Activated CD8-positive, alpha-beta memory T cell treated with anti-CD3 and anti-CD28 coated beads, Interleukin-2, amount 10 ng/mL, durations not matched to agents 7 days and 5 days (primary cell): ENCODE results near the gene CD2. TPM values are rescaled to one million over a fixed set of nuclear protein-coding genes. Genes with fewer than 3 reads are reported as not detected.

Source experiments
- ATAC-seq: fragments of 150-1000 bp; cut with Tn5 transposase; one replicate; pipeline ENCODE4 v1.10.0; 2021; ENCODE audit warnings: moderate library complexity
- CTCF ChIA-PET: fragments of 350-600 bp; sonication (Branson Sonifier 250); formaldehyde crosslinking; loops from one replicate; lab custom pipeline; 2021; ENCODE audit warnings: antibody characterized with exemption; lab: Charles Lee
- DNase-seq: peaks from one replicate; pipeline ENCODE4 v3.0.0-alpha.2; 2020
- H3K27ac Mint-ChIP-seq: one replicate; pipeline ENCODE4 v1.8.0; 2021; ENCODE audit warnings: mild to moderate bottlenecking, mixed read lengths
- H3K27me3 Mint-ChIP-seq: one replicate; pipeline ENCODE4 v1.8.0; 2021; ENCODE audit warnings: mixed read lengths
- H3K36me3 Mint-ChIP-seq: one replicate; pipeline ENCODE4 v1.8.0; 2021; ENCODE audit warnings: mild to moderate bottlenecking, mixed read lengths
- H3K4me1 Mint-ChIP-seq: one replicate; pipeline ENCODE4 v1.8.0; 2021; ENCODE audit warnings: mixed read lengths
- H3K4me3 Mint-ChIP-seq: one replicate; pipeline ENCODE4 v1.8.0; 2021; ENCODE audit warnings: mild to moderate bottlenecking, moderate library complexity, mixed read lengths
- H3K9me3 Mint-ChIP-seq: one replicate; pipeline ENCODE4 v1.8.0; 2022; ENCODE audit warnings: low read depth, mixed read lengths
- total RNA-seq, 2 experiments: library from RNA; stranded (reverse); gene quantifications; one replicate each; pipeline ENCODE4 v1.2.3, GENCODE V29; 2021

The CD2 gene
- total RNA-seq, 2 experiments from 2014 or later: 278 to 444 TPM

GRCh38 chr1:116764906-116765862 is 11.0 kb downstream of the CD2 start:
- H3K27ac Mint-ChIP-seq: peak overlapping the region; percentile 97
- H3K36me3 Mint-ChIP-seq: peaks cover 93% of the 10 kb centered on the region
- CTCF ChIA-PET: interaction anchor here (0.6 to 24.8 kb wide), 12 partner anchors 10 to 739 kb away, joined by 3 to 317 read pairs (median 10); partner anchors contain the start of genes CD2 and TTF2
- ATAC-seq (no peak), DNase-seq (peak; percentile 49)
- peaks cover 98% of the 10 kb centered on the region for H3K4me1 Mint-ChIP-seq
- H3K4me3 Mint-ChIP-seq: peak overlapping the region; percentile 65
- no peaks in the 10 kb centered on the region for H3K9me3 Mint-ChIP-seq
- H3K27me3 Mint-ChIP-seq: no peaks in the 10 kb centered on the region

GRCh38 chr1:116765962-116766361 is 11.7 kb downstream of the CD2 start:
- no peak for ATAC-seq
- H3K9me3 Mint-ChIP-seq: no peaks in the 10 kb centered on the region
- H3K36me3 Mint-ChIP-seq: peaks cover 85% of the 10 kb centered on the region
- H3K27ac Mint-ChIP-seq: peak overlapping the region; percentile 97
- H3K4me3 Mint-ChIP-seq: peak overlapping the region; percentile 65
- H3K27me3 Mint-ChIP-seq: no peaks in the 10 kb centered on the region
- DNase-seq: no peak
- CTCF ChIA-PET: interaction anchor here (0.6 to 24.8 kb wide), 6 partner anchors 11 to 738 kb away, joined by 3 to 317 read pairs (median 98); partner anchors contain the start of gene CD2
- peaks cover 96% of the 10 kb centered on the region for H3K4me1 Mint-ChIP-seq

- peak; percentile 77 for DNase-seq
Measured at GRCh38 chr1:116766616-116767469, 12.6 kb downstream of the CD2 start.

GRCh38 chr1:116767782-116768382 is 13.7 kb downstream of the CD2 start:
- H3K27me3 Mint-ChIP-seq: no peaks in the 10 kb centered on the region
- peak overlapping the region; percentile 97 for H3K27ac Mint-ChIP-seq
- peaks cover 96% of the 10 kb centered on the region for H3K4me1 Mint-ChIP-seq
- CTCF ChIA-PET: interaction anchor here (1.0 to 24.8 kb wide), 7 partner anchors 9 to 48 kb away, joined by 3 to 317 read pairs (median 51); partner anchors contain the start of gene CD2
- no peak for DNase-seq
- no peak for ATAC-seq
- peaks cover 69% of the 10 kb centered on the region for H3K36me3 Mint-ChIP-seq
- H3K4me3 Mint-ChIP-seq: peak overlapping the region; percentile 65
- no peaks in the 10 kb centered on the region for H3K9me3 Mint-ChIP-seq

More at GRCh38 chr1:116766616-116767469, 12.6 kb downstream of the CD2 start:
- H3K4me3 Mint-ChIP-seq: peak overlapping the region; percentile 65
- no peaks in the 10 kb centered on the region for H3K27me3 Mint-ChIP-seq
- peaks cover 76% of the 10 kb centered on the region for H3K36me3 Mint-ChIP-seq
- CTCF ChIA-PET: interaction anchor here (1.0 to 24.8 kb wide), 7 partner anchors 8 to 49 kb away, joined by 3 to 317 read pairs (median 47); partner anchors contain the start of gene CD2
- H3K4me1 Mint-ChIP-seq: peaks cover 96% of the 10 kb centered on the region
- H3K9me3 Mint-ChIP-seq: no peaks in the 10 kb centered on the region
- H3K27ac Mint-ChIP-seq: peak overlapping the region; percentile 97
- peak; percentile 17 for ATAC-seq

GRCh38 chr1:116768416-116769103 is 14.3 kb downstream of the CD2 start:
- DNase-seq (no peak), ATAC-seq (no peak)
- peaks cover 95% of the 10 kb centered on the region for H3K4me1 Mint-ChIP-seq
- peak overlapping the region; percentile 97 for H3K27ac Mint-ChIP-seq
- no peaks in the 10 kb centered on the region for H3K9me3 Mint-ChIP-seq
- H3K27me3 Mint-ChIP-seq: no peaks in the 10 kb centered on the region
- H3K36me3 Mint-ChIP-seq: peaks cover 67% of the 10 kb centered on the region
- H3K4me3 Mint-ChIP-seq: peak overlapping the region; percentile 58
- CTCF ChIA-PET: interaction anchor here (0.6 to 24.8 kb wide), 10 partner anchors 10 to 166 kb away, joined by 3 to 317 read pairs (median 16); partner anchors contain the start of gene CD2

GRCh38 chr1:116769104-116769452 is 14.8 kb downstream of the CD2 start:
- CTCF ChIA-PET: interaction anchor here (0.6 to 24.8 kb wide), 16 partner anchors 9 to 291 kb away, joined by 3 to 317 read pairs (median 6); partner anchors contain the start of genes CD2 and TTF2
- peak; percentile 81 for DNase-seq
- no peaks in the 10 kb centered on the region for H3K9me3 Mint-ChIP-seq
- ATAC-seq: peak; percentile 28
- H3K27me3 Mint-ChIP-seq: no peaks in the 10 kb centered on the region
- H3K27ac Mint-ChIP-seq: peak overlapping the region; percentile 97
- H3K4me3 Mint-ChIP-seq: peak overlapping the region; percentile 58
- H3K36me3 Mint-ChIP-seq: peaks cover 64% of the 10 kb centered on the region
- H3K4me1 Mint-ChIP-seq: peaks cover 89% of the 10 kb centered on the region

- DNase-seq: peak; percentile 91
- CTCF ChIA-PET: interaction anchor here (1.0 to 24.8 kb wide), 16 partner anchors 9 to 291 kb away, joined by 3 to 317 read pairs (median 6); partner anchors contain the start of genes CD2 and TTF2
- peak overlapping the region; percentile 97 for H3K27ac Mint-ChIP-seq
- no peaks in the 10 kb centered on the region for H3K27me3 Mint-ChIP-seq
- ATAC-seq: peak; percentile 55
- H3K36me3 Mint-ChIP-seq: peaks cover 65% of the 10 kb centered on the region
- H3K9me3 Mint-ChIP-seq: peaks cover 2% of the 10 kb centered on the region
- peak overlapping the region; percentile 58 for H3K4me3 Mint-ChIP-seq
- peaks cover 85% of the 10 kb centered on the region for H3K4me1 Mint-ChIP-seq
Measured at GRCh38 chr1:116769561-116769977, 15.3 kb downstream of the CD2 start.

GRCh38 chr1:116769994-116770393 is 15.8 kb downstream of the CD2 start:
- DNase-seq: peak; percentile 51
- CTCF ChIA-PET: interaction anchor here (1.0 to 24.8 kb wide), 16 partner anchors 8 to 290 kb away, joined by 3 to 317 read pairs (median 6); partner anchors contain the start of genes CD2 and TTF2
- ATAC-seq: no peak
- H3K36me3 Mint-ChIP-seq: peaks cover 65% of the 10 kb centered on the region
- peaks cover 2% of the 10 kb centered on the region for H3K9me3 Mint-ChIP-seq
- peak overlapping the region; percentile 58 for H3K4me3 Mint-ChIP-seq
- peaks cover 80% of the 10 kb centered on the region for H3K4me1 Mint-ChIP-seq
- H3K27me3 Mint-ChIP-seq: no peaks in the 10 kb centered on the region
- peak overlapping the region; percentile 97 for H3K27ac Mint-ChIP-seq

GRCh38 chr1:116770625-116771024 is 16.4 kb downstream of the CD2 start:
- H3K27ac Mint-ChIP-seq: peak overlapping the region; percentile 97
- ATAC-seq: peak; percentile 8
- H3K27me3 Mint-ChIP-seq: no peaks in the 10 kb centered on the region
- H3K4me1 Mint-ChIP-seq: peaks cover 74% of the 10 kb centered on the region
- peaks cover 65% of the 10 kb centered on the region for H3K36me3 Mint-ChIP-seq
- H3K9me3 Mint-ChIP-seq: peaks cover 2% of the 10 kb centered on the region
- CTCF ChIA-PET: interaction anchor here (1.2 to 24.8 kb wide), 8 partner anchors 8 to 164 kb away, joined by 4 to 317 read pairs (median 34); partner anchors contain the start of gene CD2
- peak overlapping the region; percentile 39 for H3K4me3 Mint-ChIP-seq
- peak; percentile 57 for DNase-seq

- peak overlapping the region; percentile 97 for H3K27ac Mint-ChIP-seq
- DNase-seq (peak; percentile 39), ATAC-seq (no peak)
- H3K36me3 Mint-ChIP-seq: peaks cover 60% of the 10 kb centered on the region
- no peaks in the 10 kb centered on the region for H3K27me3 Mint-ChIP-seq
- CTCF ChIA-PET: interaction anchor here (0.7 to 14.4 kb wide), 9 partner anchors 10 to 191 kb away, joined by 3 to 224 read pairs (median 6); no protein-coding TSS in a partner anchor
- H3K9me3 Mint-ChIP-seq: peaks cover 2% of the 10 kb centered on the region
- no peak overlapping the region for H3K4me3 Mint-ChIP-seq
- H3K4me1 Mint-ChIP-seq: peaks cover 69% of the 10 kb centered on the region
Measured at GRCh38 chr1:116771997-116772647, 17.9 kb downstream of the CD2 start.

- H3K4me3 Mint-ChIP-seq: peak overlapping the region; percentile 36
Measured at GRCh38 chr1:116772648-116773045, 18.4 kb downstream of the CD2 start.

More at GRCh38 chr1:116772648-116773045, 18.4 kb downstream of the CD2 start:
- Mint-ChIP-seq H3K27me3 (no peaks in the 10 kb centered on the region), H3K36me3 (peaks cover 60% of the 10 kb centered on the region), H3K9me3 (peaks cover 2% of the 10 kb centered on the region), H3K4me1 (peaks cover 70% of the 10 kb centered on the region), H3K27ac (peak overlapping the region; percentile 97)
- ATAC-seq (no peak), DNase-seq (peak; percentile 48)
- CTCF ChIA-PET: interaction anchor here (0.9 to 14.4 kb wide), 8 partner anchors 10 to 47 kb away, joined by 3 to 224 read pairs (median 7); no protein-coding TSS in a partner anchor
